WTC11 (cell line): Measurements from ENCODE around the gene EFCAB12. TPM values are rescaled to one million over a fixed set of nuclear protein-coding genes. Genes with fewer than 3 reads are reported as not detected.

Source experiments
- ATAC-seq: fragments of 200-7000 bp; cut with Tn5 transposase; 2 replicates; pipeline ENCODE4 v1.10.0; 2021; ENCODE audit warnings: mild to moderate bottlenecking, moderate library complexity
- CTCF ChIA-PET: fragments of 300-600 bp; sonication (Branson Sonifier 250); formaldehyde crosslinking; loops from one replicate; lab custom pipeline; 2021; ENCODE audit warnings: antibody characterized with exemption; lab: Charles Lee
- POLR2A ChIA-PET: fragments of 350-600 bp; sonication (Branson Sonifier 250); formaldehyde crosslinking; loops from one replicate; lab custom pipeline; 2021; ENCODE audit warnings: antibody characterized with exemption; lab: Charles Lee
- DNase-seq: peaks from one replicate; pipeline ENCODE4 v3.0.0; 2021; ENCODE audit warnings: low spot score
- H3K27ac Mint-ChIP-seq: 2 replicates; pipeline ENCODE4 v1.8.0; 2021; ENCODE audit warnings: mixed read lengths
- H3K27me3 Mint-ChIP-seq: 2 replicates; pipeline ENCODE4 v1.8.0; 2021; ENCODE audit warnings: low read depth, mild to moderate bottlenecking, moderate library complexity, mixed read lengths
- H3K36me3 Mint-ChIP-seq: 2 replicates; pipeline ENCODE4 v1.8.0; 2021; ENCODE audit warnings: mixed read lengths
- H3K4me1 Mint-ChIP-seq: 2 replicates; pipeline ENCODE4 v1.8.0; 2022; ENCODE audit warnings: mixed read lengths
- H3K4me3 Mint-ChIP-seq: 2 replicates; pipeline ENCODE4 v1.8.0; 2021; ENCODE audit warnings: mild to moderate bottlenecking, moderate library complexity, mixed read lengths
- H3K9me3 Mint-ChIP-seq: 2 replicates; pipeline ENCODE4 v1.8.0; 2021; ENCODE audit warnings: mixed read lengths
- CTCF ChIP-seq: fragments of 200-600 bp; IDR thresholded peaks from 2 replicates; pipeline ENCODE4 v1.8.0; 2022; ENCODE audit warnings: antibody characterized with exemption
- FOXP1 ChIP-seq: sonication (generic); formaldehyde crosslinking; IDR thresholded peaks from 2 replicates; pipeline ENCODE4 v1.8.0; 2022; ENCODE audit warnings: missing genetic modification reagents, mild to moderate bottlenecking, moderate library complexity, borderline replicate concordance
- FOXP4 ChIP-seq: sonication (generic); formaldehyde crosslinking; IDR thresholded peaks from 2 replicates; pipeline ENCODE4 v1.8.0; 2022; ENCODE audit warnings: mild to moderate bottlenecking, missing genetic modification reagents
- GABPB1 ChIP-seq: sonication (generic); formaldehyde crosslinking; IDR thresholded peaks from 2 replicates; pipeline ENCODE4 v1.8.1; 2023; ENCODE audit warnings: mild to moderate bottlenecking, missing genetic modification reagents
- IRF2 ChIP-seq: sonication (generic); formaldehyde crosslinking; IDR thresholded peaks from 2 replicates; pipeline ENCODE4 v1.8.0; 2022; ENCODE audit warnings: low read depth, missing genetic modification reagents, borderline replicate concordance
- OVOL2 ChIP-seq: fragments of 250-450 bp; sonication (Bioruptor Pico); IDR thresholded peaks from 2 replicates; pipeline ENCODE4 v1.9.0; 2021; ENCODE audit warnings: mild to moderate bottlenecking, borderline replicate concordance
- SOX15 ChIP-seq: fragments of 250-450 bp; sonication (Bioruptor Pico); IDR thresholded peaks from 2 replicates; pipeline ENCODE4 v1.9.0; 2021; ENCODE audit warnings: mild to moderate bottlenecking
- TEAD1 ChIP-seq: sonication (generic); formaldehyde crosslinking; IDR thresholded peaks from 2 replicates; pipeline ENCODE4 v1.8.0; 2022; ENCODE audit warnings: mild to moderate bottlenecking, missing genetic modification reagents
- ZNF423 ChIP-seq: fragments of 250-450 bp; sonication (Bioruptor Pico); IDR thresholded peaks from 2 replicates; pipeline ENCODE4 v2.1.2; 2022; ENCODE audit warnings: mild to moderate bottlenecking, moderate library complexity
- ZNF532 ChIP-seq: fragments of 250-450 bp; sonication (Bioruptor Pico); IDR thresholded peaks from 2 replicates; pipeline ENCODE4 v1.9.0; 2021; ENCODE audit warnings: mild to moderate bottlenecking, borderline replicate concordance
- total RNA-seq: library from RNA; stranded (reverse); gene quantifications from 3 replicates; pipeline ENCODE4 v1.2.3, GENCODE V29; 2021

Gene EFCAB12
- total RNA-seq, 1 experiment from 2014 or later = 0.20 TPM

- Mint-ChIP-seq H3K36me3 (peaks cover 22% of the 10 kb centered on the region), H3K27me3 (no peaks in the 10 kb centered on the region; the same call in 1 of the 2 replicates), H3K4me3 (no peak overlapping the region), H3K4me1 (peaks cover 13% of the 10 kb centered on the region), H3K9me3 (peaks cover 11% of the 10 kb centered on the region), H3K27ac (no peak overlapping the region)
- ChIA-PET POLR2A (interaction anchor here (1.1 kb wide), 1 partner anchor 67 kb away, joined by 7 read pairs; a partner anchor contains a TSS), CTCF (interaction anchor here (0.5 to 2.1 kb wide), 62 partner anchors 8 to 595 kb away, joined by 3 to 31 read pairs (median 4); partner anchors contain the start of genes EFCAB12, H1-8, HMCES and IFT122)
- TF ChIP-seq OVOL2 (CRISPR knock-in tag) (no peak), SOX15 (CRISPR knock-in tag) (no peak), FOXP1 (CRISPR knock-in tag) (no peak), ZNF532 (CRISPR knock-in tag) (no peak), GABPB1 (CRISPR knock-in tag) (0 out of 2 replicates have a peak, but pooled peaks have one; percentile 18), CTCF (peak; percentile 58), TEAD1 (CRISPR knock-in tag) (no peak)
- DNase-seq = peak; percentile 77
- peak; percentile 98 for ATAC-seq
Observed at GRCh38 chr3:129383292-129383860, 45.1 kb downstream of the EFCAB12 start.

- peaks cover 15% of the 10 kb centered on the region for H3K9me3 Mint-ChIP-seq
- peaks cover 13% of the 10 kb centered on the region for H3K4me1 Mint-ChIP-seq
- H3K27me3 Mint-ChIP-seq = no peaks in the 10 kb centered on the region; the same call in 1 of the 2 replicates
- no peak for ATAC-seq
- DNase-seq = no peak
- CTCF ChIA-PET = interaction anchor here (1.3 to 2.1 kb wide), 8 partner anchors 9 to 560 kb away, joined by 4 to 31 read pairs (median 12); partner anchors contain the start of genes IFT122 and MBD4
- H3K4me3 Mint-ChIP-seq = no peak overlapping the region
- TF ChIP-seq IRF2 (CRISPR knock-in tag) (no peak), ZNF423 (no peak), TEAD1 (CRISPR knock-in tag) (no peak)
- POLR2A ChIA-PET = no interaction called here
- H3K36me3 Mint-ChIP-seq = peaks cover 14% of the 10 kb centered on the region
- H3K27ac Mint-ChIP-seq = no peak overlapping the region
Observed at GRCh38 chr3:129382366-129382765, 46.1 kb downstream of the EFCAB12 start.

- TF ChIP-seq FOXP4 (CRISPR knock-in tag) (no peak), SOX15 (CRISPR knock-in tag) (no peak)
- peaks cover 7% of the 10 kb centered on the region for H3K36me3 Mint-ChIP-seq
- H3K4me1 Mint-ChIP-seq = peaks cover 2% of the 10 kb centered on the region
- DNase-seq (no peak), ATAC-seq (no peak)
- POLR2A ChIA-PET = no interaction called here
- CTCF ChIA-PET = no interaction called here
- peaks cover 15% of the 10 kb centered on the region for H3K9me3 Mint-ChIP-seq
- H3K27ac Mint-ChIP-seq = no peak overlapping the region
- H3K27me3 Mint-ChIP-seq = peaks cover 2% of the 10 kb centered on the region; the same call in 1 of the 2 replicates
- no peak overlapping the region for H3K4me3 Mint-ChIP-seq
Observed at GRCh38 chr3:129379582-129380358, 48.7 kb downstream of the EFCAB12 start.
